ENCODE results near the gene ANKRD9. TPM values are rescaled to one million over a fixed set of nuclear protein-coding genes. Genes with fewer than 3 reads are reported as not detected.

The ANKRD9 gene
- total and polyA plus RNA-seq, 2 donors (not counting 1 experiment from before 2014, with no cell fraction given): 2.7 to 22.0 TPM

DNA sequence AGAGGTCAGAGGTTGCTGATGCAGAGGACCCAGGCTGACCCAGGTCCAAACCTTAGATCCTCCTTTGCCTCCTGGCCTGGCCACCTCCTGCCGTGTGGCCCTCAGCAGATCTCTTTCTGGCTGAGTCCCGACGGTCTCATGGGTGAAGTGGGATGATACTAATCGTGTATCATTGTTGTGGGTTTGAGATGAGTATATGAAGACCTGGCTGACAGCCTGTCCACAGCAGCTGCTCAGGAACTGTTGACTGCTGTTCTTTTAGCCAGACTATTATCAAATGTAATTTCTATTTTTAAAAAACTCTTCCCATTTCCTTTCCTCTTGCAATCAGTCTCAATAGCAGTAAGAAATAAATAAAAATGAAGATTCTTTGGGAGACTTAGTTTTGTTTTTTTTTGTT, 45.6 kb downstream of the ANKRD9 start:
- TF ChIP-seq EZH2 (IDR thresholded peaks at IDR 0.05; ENCODE audit: low read length, missing control alignments): no peak
- no peak for TF ChIP-seq CTCF (conservative IDR thresholded peaks at IDR 0.05 in 1 of 2, IDR thresholded peaks at IDR 0.05 in 1 of 2; ENCODE audit: low read depth in 1 of 2, low read length in 2 of 2)
- Histone ChIP-seq H2AFZ (ENCODE audit: low read length) (no peak overlapping the region), H3K9me3 (ENCODE audit: control insufficient read depth, insufficient read depth, low read depth, low read length) (no peaks in the 10 kb centered on the region), H3K27ac (ENCODE audit: insufficient read depth, low read length) (no peak overlapping the region), H3K4me1 (ENCODE audit: control insufficient read depth, extremely low read depth, insufficient read depth, low read length) (no peaks in the 10 kb centered on the region), H3K27me3 (ENCODE audit: control insufficient read depth, insufficient read depth, low read length) (no peaks in the 10 kb centered on the region), H4K20me1 (ENCODE audit: control insufficient read depth, extremely low read depth, insufficient read depth, low read length) (no peaks in the 10 kb centered on the region), H3K9ac (ENCODE audit: insufficient read depth, low read length) (no peak overlapping the region), H3K4me3 (replicated peaks in 1 of 4; ENCODE audit: control extremely low read depth in 1 of 4, insufficient read depth in 1 of 4, low read depth in 3 of 4, low read length in 4 of 4) (no peak overlapping the region), H3K36me3 (ENCODE audit: control insufficient read depth, insufficient read depth, low read length) (peaks cover 6% of the 10 kb centered on the region), H3K4me2 (ENCODE audit: extremely low read depth, insufficient read depth, low read length) (no peak overlapping the region), H3K79me2 (ENCODE audit: control insufficient read depth, insufficient read depth, low read length) (no peaks in the 10 kb centered on the region)
- DNase-seq (ENCODE audit: low read depth in 2 of 2): no peak

- H3K27ac ChIP-seq (ENCODE audit: insufficient read depth, low read length): no peak overlapping the region
- no peaks in the 10 kb centered on the region for H3K4me1 ChIP-seq (ENCODE audit: control insufficient read depth, extremely low read depth, insufficient read depth, low read length)
- H3K9me3 ChIP-seq (ENCODE audit: control insufficient read depth, insufficient read depth, low read depth, low read length): no peaks in the 10 kb centered on the region
- no peaks in the 10 kb centered on the region for H3K27me3 ChIP-seq (ENCODE audit: control insufficient read depth, insufficient read depth, low read length)
- H2AFZ ChIP-seq (ENCODE audit: low read length): no peak overlapping the region
- no peak for DNase-seq (ENCODE audit: low read depth in 2 of 2)
- no peak overlapping the region for H3K4me2 ChIP-seq (ENCODE audit: extremely low read depth, insufficient read depth, low read length)
- H3K4me3 ChIP-seq (replicated peaks in 1 of 4; ENCODE audit: control extremely low read depth in 1 of 4, insufficient read depth in 1 of 4, low read depth in 3 of 4, low read length in 4 of 4): no peak overlapping the region
- H3K79me2 ChIP-seq (ENCODE audit: control insufficient read depth, insufficient read depth, low read length): no peaks in the 10 kb centered on the region
- H3K9ac ChIP-seq (ENCODE audit: insufficient read depth, low read length): no peak overlapping the region
- H3K36me3 ChIP-seq (ENCODE audit: control insufficient read depth, insufficient read depth, low read length): peaks cover 8% of the 10 kb centered on the region
- TF ChIP-seq EZH2 (IDR thresholded peaks at IDR 0.05; ENCODE audit: low read length, missing control alignments) (no peak), CTCF (conservative IDR thresholded peaks at IDR 0.05 in 1 of 2, IDR thresholded peaks at IDR 0.05 in 1 of 2; ENCODE audit: low read depth in 1 of 2, low read length in 2 of 2) (no peak)
- no peaks in the 10 kb centered on the region for H4K20me1 ChIP-seq (ENCODE audit: control insufficient read depth, extremely low read depth, insufficient read depth, low read length)
These were observed 47.2 kb downstream of the ANKRD9 start for GRCh38 chr14:102462391-102462790.

DNA sequence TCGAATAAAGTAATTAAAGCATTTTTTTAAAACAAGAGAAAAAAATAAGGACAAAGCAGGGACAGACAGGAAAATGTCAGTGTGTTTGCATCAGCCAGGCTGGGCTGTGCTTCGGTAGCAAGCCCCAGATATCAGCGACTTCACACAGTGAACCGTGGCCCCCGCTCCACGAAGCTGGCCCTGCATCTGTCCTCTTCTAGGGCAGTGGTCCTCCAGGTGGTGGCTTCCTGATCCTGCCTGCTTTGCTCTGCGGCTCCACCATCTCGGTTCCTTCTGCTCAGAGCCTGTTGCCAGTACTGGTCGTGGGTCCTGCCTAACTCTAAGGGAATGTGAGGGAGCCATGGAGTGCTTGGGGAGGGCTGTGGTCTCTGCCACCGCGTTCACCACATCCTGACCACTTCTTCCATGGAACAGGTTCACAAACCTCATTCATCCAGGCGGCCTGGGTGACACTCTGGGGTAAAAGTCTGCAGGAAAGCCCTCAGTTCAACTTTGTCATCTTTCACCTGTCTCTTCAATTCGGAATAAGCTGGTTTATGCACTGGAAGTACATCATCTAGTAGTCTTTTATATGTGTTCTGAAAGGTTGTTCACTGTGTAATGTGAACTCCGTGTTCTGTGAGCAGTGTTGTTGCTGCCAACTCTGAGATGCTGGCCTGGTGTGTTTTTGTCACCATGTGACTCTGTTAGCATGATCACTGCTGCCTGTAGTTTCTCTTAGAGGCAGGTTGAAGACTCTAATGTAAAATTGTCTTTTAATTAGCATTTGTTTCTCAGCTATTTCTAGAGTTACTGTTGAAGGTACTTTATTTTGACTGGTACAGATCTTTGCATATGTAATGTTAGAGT, 47.9 kb downstream of the ANKRD9 start:
- Histone ChIP-seq H3K79me2 (ENCODE audit: control insufficient read depth, insufficient read depth, low read length) (no peaks in the 10 kb centered on the region), H3K4me1 (ENCODE audit: control insufficient read depth, extremely low read depth, insufficient read depth, low read length) (no peaks in the 10 kb centered on the region), H4K20me1 (ENCODE audit: control insufficient read depth, extremely low read depth, insufficient read depth, low read length) (no peaks in the 10 kb centered on the region), H3K27me3 (ENCODE audit: control insufficient read depth, insufficient read depth, low read length) (no peaks in the 10 kb centered on the region), H3K27ac (ENCODE audit: insufficient read depth, low read length) (no peak overlapping the region), H3K9ac (ENCODE audit: insufficient read depth, low read length) (no peak overlapping the region), H2AFZ (ENCODE audit: low read length) (no peak overlapping the region), H3K4me2 (ENCODE audit: extremely low read depth, insufficient read depth, low read length) (no peak overlapping the region), H3K4me3 (replicated peaks in 1 of 4; ENCODE audit: control extremely low read depth in 1 of 4, insufficient read depth in 1 of 4, low read depth in 3 of 4, low read length in 4 of 4) (no peak overlapping the region), H3K9me3 (ENCODE audit: control insufficient read depth, insufficient read depth, low read depth, low read length) (no peaks in the 10 kb centered on the region), H3K36me3 (ENCODE audit: control insufficient read depth, insufficient read depth, low read length) (peaks cover 7% of the 10 kb centered on the region)
- TF ChIP-seq EZH2 (IDR thresholded peaks at IDR 0.05; ENCODE audit: low read length, missing control alignments) (no peak), CTCF (conservative IDR thresholded peaks at IDR 0.05 in 1 of 2, IDR thresholded peaks at IDR 0.05 in 1 of 2; ENCODE audit: low read depth in 1 of 2, low read length in 2 of 2) (no peak)
- no peak for DNase-seq (ENCODE audit: low read depth in 2 of 2)

All from fibroblast of lung (primary cell).